Measurements from ENCODE around the gene LMNA. TPM values are rescaled to one million over a fixed set of nuclear protein-coding genes. Genes with fewer than 3 reads are reported as not detected.

Gene LMNA
- total and polyA plus RNA-seq, 10 of the 15 experiments (the other 5 are each of a cell fraction or from before 2014, with no cell fraction given): 0.42 to 334 (median 81.1) TPM

- TF ChIP-seq, protein P1, sequence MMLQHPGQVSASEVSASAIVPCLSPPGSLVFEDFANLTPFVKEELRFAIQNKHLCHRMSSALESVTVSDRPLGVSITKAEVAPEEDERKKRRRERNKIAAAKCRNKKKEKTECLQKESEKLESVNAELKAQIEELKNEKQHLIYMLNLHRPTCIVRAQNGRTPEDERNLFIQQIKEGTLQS (IDR thresholded peaks at IDR 0.05; ENCODE audit: borderline replicate concordance, extremely low read depth, low read depth, low read length): no peak
- no peak for TF ChIP-seq CHD4 (IDR thresholded peaks at IDR 0.05)
- no peak for TF ChIP-seq BRCA1 (IDR thresholded peaks at IDR 0.05; ENCODE audit: low read depth, low read length)
- TF ChIP-seq ZNF687 (IDR thresholded peaks at IDR 0.05): 0 out of 2 replicates have a peak, but pooled peaks have one; percentile 55
- TF ChIP-seq CHD2 (IDR thresholded peaks at IDR 0.05; ENCODE audit: borderline replicate concordance, low read depth, low read length): no peak
- TF ChIP-seq PAX5 (IDR thresholded peaks at IDR 0.05; ENCODE audit: borderline replicate concordance, low read depth, low read length): no peak
- no peak for TF ChIP-seq YY1 (IDR thresholded peaks at IDR 0.05; ENCODE audit: low read depth, low read length)
- no peak for TF ChIP-seq MEF2B (IDR thresholded peaks at IDR 0.05; ENCODE audit: partially characterized antibody, poor library complexity, severe bottlenecking)
- TF ChIP-seq HCFC1 (IDR thresholded peaks at IDR 0.05; ENCODE audit: low read length): no peak
- TF ChIP-seq SMC3 (IDR thresholded peaks at IDR 0.05; ENCODE audit: borderline replicate concordance, low read length): peak; percentile 17; the same call in 1 of the 2 replicates
- TF ChIP-seq SMAD5 (IDR thresholded peaks at IDR 0.05; ENCODE audit: low read depth): no peak
- no peak for TF ChIP-seq BMI1 (IDR thresholded peaks at IDR 0.05; ENCODE audit: borderline replicate concordance)
- TF ChIP-seq ZNF24 (IDR thresholded peaks at IDR 0.05): no peak
- TF ChIP-seq, protein P2, sequence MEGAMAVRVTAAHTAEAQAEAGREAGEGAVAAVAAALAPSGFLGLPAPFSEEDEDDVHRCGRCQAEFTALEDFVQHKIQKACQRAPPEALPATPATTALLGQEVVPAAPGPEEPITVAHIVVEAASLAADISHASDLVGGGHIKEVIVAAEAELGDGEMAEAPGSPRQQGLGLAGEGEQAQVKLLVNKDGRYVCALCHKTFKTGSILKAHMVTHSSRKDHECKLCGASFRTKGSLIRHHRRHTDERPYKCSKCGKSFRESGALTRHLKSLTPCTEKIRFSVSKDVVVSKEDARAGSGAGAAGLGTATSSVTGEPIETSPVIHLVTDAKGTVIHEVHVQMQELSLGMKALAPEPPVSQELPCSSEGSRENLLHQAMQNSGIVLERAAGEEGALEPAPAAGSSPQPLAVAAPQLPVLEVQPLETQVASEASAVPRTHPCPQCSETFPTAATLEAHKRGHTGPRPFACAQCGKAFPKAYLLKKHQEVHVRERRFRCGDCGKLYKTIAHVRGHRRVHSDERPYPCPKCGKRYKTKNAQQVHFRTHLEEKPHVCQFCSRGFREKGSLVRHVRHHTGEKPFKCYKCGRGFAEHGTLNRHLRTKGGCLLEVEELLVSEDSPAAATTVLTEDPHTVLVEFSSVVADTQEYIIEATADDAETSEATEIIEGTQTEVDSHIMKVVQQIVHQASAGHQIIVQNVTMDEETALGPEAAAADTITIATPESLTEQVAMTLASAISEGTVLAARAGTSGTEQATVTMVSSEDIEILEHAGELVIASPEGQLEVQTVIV (IDR thresholded peaks at IDR 0.05; ENCODE audit: borderline replicate concordance, partially characterized antibody): no peak
- TF ChIP-seq CBX3 (IDR thresholded peaks at IDR 0.05; ENCODE audit: borderline replicate concordance, low read depth): no peak
- no peak for TF ChIP-seq CEBPB (IDR thresholded peaks at IDR 0.05; ENCODE audit: borderline replicate concordance in 1 of 2, low read depth in 2 of 2, low read length in 2 of 2)
- no peak for TF ChIP-seq ESRRA (IDR thresholded peaks at IDR 0.05; ENCODE audit: low read length)
- TF ChIP-seq IKZF1 (conservative IDR thresholded peaks at IDR 0.05): no peak
- TF ChIP-seq TCF7 (IDR thresholded peaks at IDR 0.05; ENCODE audit: borderline replicate concordance): no peak
- 0 out of 2 replicates have a peak, but pooled peaks have one; percentile 0 for TF ChIP-seq NR2F1 (conservative IDR thresholded peaks at IDR 0.05)
- no peak for TF ChIP-seq ZNF384 (IDR thresholded peaks at IDR 0.05; ENCODE audit: borderline replicate concordance, low read depth, low read length)
- no peak for TF ChIP-seq PAX8 (IDR thresholded peaks at IDR 0.05)
- no peak for TF ChIP-seq RUNX3 (IDR thresholded peaks at IDR 0.05; ENCODE audit: low read length)
- TF ChIP-seq NRF1 (conservative IDR thresholded peaks at IDR 0.05; ENCODE audit: low read depth, low read length): no peak
Observed at GRCh38 chr1:156123356-156124196, 9.1 kb downstream of the LMNA start (continued).

Data from GM12878 (cell line).